Left kidney (tissue), 8 donors: ENCODE data around the gene CCDC201. TPM values are rescaled to one million over a fixed set of nuclear protein-coding genes. Genes with fewer than 3 reads are reported as not detected.

ENCODE experiments used
- DNase-seq: peaks from one replicate; pipeline ENCODE4 v3.0.0-alpha.2; 2013
- long read RNA-seq, 8 donors: transcript quantifications; one replicate each; lab custom pipeline, GENCODE V29; 2026
- polyA plus RNA-seq: library from polyadenylated mRNA; unstranded; fragments of 120-200 nt; gene quantifications from one replicate; pipeline ENCODE4 v1.2.1, GENCODE V29; 2013; ENCODE audit not compliant: insufficient read length

CCDC201 gene, protein sequence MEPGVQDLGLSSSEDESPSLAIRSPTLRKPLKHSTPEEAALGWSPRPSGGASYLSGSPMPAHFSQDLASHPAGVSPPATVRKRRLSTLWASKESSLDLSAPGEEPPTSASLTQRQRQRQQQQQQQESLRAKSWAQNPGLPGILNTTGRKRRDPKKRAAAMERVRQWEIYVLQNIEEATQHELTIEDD
- not detected for polyA plus RNA-seq
- long read RNA-seq, donor 1 = 0 reads
- long read RNA-seq, donor 2 = 0 reads
- long read RNA-seq, donor 3 = 0 reads
- long read RNA-seq, donor 4 = 0 reads
- long read RNA-seq, donor 5 = 0 reads
- long read RNA-seq, donor 6 = 0 reads
- long read RNA-seq, donor 7 = 0 reads
- long read RNA-seq, donor 8 = 0 reads

DNA sequence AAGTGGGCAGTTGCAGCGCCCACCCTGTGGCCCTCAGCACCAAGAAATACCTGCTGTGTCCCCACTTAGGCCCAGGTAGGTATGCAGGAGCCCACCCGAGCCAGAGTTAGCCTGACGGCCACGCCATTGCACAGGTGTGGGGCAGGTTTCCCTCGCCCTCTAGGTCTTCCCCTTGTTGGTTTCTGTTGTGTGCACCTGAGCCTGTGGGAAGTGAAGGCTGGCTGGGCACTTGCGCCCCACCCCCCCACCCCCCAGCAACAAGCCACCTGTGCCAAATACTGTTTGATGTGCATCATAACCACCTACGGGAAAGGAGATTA, at the start of gene CCDC201:
TSS of gene CCDC201 (minus strand) at position 48 of the 320 bp plus-strand sequence. CDS start 75 bp downstream, outside the sequence.
- DNase-seq = no peak

DNA sequence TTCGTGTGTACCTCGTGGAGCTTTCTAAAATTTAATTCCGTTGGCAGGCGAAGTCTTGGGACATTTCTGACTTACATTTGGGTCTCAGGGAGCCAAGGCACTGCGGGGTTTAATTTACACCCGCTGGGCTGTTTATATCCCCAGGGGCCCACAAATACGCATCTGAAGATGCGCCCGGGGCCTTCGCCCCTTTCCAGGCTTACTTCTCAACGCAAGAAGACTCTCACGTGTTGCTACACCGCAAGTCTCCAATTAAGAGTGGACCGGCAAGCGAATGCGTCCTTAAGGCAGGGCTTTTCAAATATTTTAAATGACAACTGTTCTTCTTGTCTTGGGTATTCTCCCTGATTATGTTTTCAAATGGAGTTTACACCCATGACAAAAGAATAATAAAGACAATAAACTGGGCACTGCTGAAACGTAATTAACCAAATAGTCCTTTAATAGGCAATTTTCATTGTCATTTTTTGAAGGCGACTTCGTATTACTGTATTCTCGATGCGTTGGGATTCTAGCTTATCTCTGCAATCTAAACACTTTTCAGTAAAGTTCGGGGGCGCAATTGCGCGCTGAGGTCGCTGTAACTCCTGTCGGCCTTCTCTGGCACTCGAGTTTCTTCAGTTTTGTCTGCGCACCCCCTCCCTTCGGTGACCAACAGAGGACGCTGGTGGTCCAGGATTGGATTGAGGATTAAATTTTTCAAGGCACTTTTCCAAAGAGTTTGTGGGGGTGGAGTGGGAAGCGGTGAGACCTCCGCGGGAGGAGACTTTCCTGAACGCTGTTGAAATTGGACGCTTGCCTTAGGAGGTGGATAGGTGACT, 49.0 kb upstream of the CCDC201 start:
- DNase-seq = peak; percentile 82

DNA sequence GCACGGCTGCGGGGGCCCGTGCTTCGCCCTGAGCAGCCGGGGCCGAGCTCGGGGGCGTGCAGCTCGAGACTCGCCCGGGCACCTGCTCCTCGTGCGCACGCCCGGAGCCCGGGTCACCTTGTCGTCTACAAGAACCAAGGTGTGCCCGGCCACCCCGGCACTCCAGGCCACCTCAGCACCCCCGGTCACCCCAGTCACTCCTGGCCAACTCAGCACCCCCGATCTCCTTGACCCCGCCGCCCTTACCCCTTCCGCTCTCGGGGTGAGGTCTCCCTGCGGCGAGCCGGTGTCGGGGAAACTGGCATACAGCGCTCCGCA, 48.5 kb upstream of the CCDC201 start:
- no peak for DNase-seq

DNA sequence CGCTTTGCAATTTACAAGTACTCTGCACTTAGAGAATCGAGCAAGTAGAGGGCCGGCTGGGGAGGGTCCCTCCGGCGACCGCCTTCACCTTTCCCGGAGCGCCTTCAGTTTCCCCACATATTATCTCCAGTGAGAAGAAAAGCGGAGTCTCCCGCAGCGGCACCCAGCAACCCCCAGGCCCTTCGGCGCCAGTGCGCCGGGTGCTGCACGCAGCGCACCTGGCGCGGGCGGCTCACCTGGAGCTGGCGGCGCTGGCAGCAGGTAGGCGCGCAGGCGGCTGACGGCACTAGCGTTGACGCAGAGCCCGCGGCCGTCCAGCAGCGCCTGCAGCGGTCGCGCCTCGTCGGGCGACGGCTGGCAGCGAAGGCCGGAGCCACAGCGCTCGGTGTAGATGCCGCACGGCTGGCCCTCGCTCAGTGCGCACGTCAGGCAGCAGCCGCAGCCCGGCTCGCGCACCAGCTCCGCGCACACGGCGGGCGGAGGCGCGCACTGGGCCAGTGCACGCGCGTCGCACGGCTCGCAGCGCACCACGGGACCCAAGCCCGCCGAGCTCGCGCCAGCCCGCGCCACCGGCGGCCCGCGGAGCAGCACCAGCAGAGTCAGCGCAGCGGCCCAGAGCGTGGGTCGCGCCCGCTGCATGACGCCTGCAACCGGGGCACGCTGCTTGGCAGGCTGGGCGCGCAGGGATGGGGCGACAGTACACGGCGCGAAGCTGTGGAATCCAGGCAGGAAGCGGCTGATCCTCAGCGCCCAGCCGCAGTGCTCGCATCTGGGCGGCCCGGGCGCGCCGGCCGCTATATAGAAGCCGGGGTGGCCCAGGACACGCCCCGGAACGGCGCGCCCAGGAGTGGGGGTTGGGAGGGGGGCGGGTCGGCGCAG, 47.9 kb upstream of the CCDC201 start, which contains the start of gene IGFBP3:
TSS of gene IGFBP3 (minus strand) at position 771 of the 879 bp plus-strand sequence. CDS start at position 639, 132 bp downstream.
- peak; percentile 67 for DNase-seq

DNA sequence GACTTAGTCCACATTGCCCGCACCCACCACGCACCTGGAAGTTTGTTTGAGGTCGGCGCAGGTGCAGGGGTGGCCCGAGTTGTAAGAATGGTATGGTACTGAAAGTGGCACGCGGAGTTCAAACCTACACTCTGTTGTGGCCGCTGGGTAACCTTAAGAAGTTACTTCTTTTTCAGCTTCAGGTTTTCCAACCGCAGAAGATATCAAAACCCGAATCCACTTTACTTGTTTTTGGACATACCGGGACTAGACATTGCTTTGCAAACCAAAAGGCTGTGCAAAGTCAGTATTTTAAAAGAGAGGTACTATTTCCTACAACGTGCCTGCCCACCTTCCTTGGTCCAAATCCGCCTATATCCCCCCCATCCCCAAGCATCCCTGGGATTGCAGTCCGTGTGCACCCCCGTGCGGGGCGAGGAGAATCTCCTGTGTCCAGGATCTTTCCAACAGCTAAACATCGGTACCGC, 47.1 kb upstream of the CCDC201 start:
- peak; percentile 10 for DNase-seq

DNA sequence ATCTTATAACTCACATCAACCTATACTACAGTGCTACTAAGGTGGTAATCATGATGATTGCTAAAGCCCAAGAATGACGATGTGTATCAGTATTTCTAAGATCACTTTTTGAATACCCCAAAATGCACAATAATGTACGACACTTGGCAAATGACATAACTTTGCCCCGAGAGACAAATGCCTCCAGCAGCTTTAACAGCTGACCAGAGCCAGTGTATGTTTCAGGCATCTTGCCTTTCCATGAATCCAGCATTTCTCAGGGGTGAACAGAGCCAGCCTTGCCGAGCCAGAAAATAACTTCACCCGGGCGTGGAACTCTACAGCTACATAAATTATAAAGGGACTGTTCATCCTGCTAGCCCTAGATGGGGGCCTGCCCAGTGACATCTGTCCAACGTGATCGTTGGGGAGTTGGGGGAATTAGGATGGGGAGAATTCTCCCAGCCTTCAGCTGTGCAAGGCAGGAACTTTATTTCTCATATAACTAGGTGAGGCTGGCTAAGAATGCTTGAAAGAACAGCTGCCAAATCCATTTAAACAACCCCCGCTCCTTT, 46.4 kb upstream of the CCDC201 start:
- DNase-seq = no peak

DNA sequence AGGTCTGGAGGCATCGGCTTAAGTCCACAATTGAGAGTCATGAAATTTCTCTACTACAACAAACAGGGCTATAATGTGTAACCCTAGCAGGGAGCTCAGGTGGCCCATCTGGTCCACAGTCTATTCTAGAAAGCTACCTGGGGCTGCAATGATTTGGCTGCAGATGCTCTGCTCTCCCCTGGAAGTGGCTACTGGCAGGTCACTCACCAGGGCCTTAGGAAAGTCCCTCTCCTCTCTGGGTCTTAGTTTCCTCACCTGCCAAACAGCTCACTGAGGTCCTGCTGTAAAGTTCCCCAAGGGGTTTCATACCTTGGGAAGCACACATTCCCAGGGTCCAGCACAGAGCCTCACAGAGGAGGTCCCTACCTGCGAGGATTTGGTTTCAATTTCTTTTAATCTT, 45.7 kb upstream of the CCDC201 start:
- no peak for DNase-seq

DNA sequence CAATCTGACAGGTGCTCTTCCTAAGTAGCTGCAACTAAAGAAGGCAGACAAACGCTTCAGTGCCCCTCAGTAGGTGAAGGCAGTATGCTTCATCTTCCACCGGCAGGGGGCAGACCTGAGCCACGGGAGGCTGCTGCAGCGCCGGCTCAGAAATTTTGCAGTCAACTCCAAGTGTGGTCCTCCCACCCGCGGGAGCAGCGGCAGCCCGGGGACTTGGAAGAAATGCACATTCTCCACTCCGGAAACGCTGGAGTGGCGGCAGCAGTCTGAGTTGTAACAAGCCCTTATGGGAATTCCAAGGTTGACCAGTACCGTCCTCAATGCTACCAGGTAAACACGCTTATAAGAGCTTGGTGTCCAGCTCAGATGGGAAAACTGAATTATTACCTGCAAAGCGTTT, 44.8 kb upstream of the CCDC201 start:
- peak; percentile 67 for DNase-seq

DNA sequence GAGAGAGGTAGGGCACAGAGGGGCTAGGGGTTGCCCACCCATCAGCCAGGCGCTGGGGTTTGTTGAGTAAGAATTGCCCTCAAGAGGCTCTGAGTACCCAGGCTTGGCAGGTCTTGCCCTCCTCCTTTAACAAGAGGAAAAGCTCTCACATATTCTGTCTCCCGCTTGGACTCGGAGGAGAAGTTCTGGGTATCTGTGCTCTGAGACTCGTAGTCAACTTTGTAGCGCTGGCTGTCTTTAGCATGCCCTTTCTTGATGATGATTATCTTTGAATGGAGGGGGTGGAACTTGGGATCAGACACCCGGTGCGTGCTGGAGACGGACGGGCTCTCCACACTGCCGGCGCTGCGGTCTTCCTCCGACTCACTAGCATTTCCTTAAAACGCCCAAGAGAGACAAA, 44.2 kb upstream of the CCDC201 start:
- no peak for DNase-seq

DNA sequence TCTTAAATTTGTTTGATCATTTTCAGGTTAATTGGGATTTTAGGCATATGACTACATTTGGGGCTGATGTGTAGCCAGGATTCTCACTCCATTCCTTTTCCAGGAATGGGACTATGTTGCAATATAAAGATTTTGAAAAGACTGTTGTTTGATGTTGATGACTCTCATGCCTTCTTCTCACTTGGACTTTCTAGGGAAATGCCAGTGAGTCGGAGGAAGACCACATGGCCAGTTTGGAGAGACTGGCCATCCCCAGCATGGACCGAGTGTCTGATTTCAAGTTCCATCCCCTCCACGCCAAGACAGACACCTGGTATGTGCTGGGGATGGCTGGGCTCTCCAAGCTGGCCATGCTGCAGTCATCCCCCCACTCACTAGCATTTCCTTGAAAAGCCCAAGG, 42.7 kb upstream of the CCDC201 start:
- DNase-seq = no peak

DNA sequence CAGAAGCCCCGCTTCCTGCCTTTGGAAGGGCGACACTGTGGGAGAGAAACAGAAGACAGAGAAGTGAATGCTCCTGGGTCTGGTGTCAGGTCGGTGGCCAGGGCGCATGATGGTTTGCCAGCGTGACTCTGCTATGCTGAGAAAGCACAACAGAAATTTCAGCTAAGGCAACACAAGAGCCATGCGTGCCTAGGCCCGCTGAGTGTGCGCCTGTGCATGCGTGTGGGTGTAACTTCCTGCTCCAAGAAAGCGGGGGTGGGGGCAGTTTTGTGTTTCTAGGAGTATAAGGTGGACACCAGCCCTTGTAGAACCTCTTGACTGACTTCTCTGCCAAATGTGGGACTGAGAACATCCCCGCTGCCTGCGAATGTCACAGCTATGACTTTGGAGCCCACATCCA, 42.0 kb upstream of the CCDC201 start:
- DNase-seq = no peak

DNA sequence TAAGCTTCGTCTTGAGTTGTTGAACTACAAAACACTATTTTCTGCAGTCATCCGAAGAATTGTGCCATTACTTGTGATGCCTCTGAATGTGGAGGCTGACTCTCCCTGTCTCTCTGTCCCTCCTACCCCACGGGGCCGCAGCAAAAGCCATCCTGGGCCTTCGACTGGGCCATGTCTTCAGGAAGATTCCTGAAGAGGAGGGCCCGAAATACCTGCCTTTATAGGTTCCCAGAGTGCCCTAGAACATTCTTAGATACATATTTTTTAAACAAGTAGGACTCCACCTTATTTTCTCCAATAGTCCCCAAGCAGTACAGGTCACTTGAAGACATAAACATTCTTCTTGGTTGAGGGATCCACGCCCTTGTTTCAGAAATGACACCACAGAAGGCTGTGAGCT, 40.1 kb upstream of the CCDC201 start:
- no peak for DNase-seq

DNA sequence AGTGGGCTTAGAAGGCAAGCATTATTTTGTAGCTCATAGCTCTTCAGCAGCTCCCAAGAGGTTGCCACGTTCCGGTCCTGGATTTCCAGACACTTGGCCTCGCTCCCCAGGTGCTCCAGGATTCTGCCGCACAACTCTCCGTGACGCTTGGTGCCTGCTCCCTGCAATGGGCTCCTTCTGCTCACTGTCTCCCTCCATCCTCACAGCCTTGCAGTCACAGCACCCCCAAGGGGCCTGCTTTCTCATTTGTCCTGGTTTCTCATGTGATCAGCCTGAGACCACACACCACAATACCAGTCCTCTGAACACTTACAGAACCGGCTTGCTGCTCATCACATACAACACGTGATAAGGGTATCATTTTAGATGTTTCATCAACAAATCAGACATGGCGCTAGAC, 38.4 kb upstream of the CCDC201 start:
- no peak for DNase-seq

DNA sequence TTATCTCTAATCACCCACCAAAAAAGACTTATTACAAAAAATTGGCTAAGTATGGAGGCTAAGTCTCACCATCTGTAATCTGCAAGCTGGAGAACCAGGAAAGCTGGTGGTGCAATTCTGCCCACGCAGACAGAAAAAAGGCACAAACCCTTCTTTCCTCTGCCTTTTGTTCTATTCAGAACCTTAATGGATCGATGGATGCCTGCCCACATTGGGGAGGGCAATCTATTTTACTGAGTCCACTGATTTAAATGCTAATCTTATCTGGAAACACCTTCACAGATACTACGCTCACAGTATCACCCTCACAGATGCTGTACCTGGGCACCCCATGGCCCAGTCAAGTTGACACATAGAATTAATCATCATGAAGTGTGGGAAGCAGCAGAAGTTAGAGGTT, 38.0 kb upstream of the CCDC201 start:
- no peak for DNase-seq

DNA sequence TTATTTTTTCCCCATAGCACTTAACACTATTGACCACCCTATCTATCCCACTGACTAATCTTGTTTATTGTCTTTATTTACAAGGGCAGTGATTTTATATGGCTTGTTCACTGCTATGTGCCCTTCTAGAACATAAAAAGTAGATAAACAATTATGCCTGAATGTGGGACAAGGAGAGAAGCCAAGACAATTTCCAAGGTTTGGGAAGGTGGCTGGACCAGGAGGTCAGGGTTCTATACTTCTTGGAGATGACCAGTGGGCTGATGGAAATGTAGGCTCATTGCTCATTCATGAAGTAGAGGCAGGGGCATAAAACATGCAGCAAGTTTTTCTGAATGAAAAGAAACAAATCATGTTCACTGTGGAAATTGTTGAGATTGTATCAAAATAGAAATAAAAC, 36.7 kb upstream of the CCDC201 start:
- DNase-seq = no peak

DNA sequence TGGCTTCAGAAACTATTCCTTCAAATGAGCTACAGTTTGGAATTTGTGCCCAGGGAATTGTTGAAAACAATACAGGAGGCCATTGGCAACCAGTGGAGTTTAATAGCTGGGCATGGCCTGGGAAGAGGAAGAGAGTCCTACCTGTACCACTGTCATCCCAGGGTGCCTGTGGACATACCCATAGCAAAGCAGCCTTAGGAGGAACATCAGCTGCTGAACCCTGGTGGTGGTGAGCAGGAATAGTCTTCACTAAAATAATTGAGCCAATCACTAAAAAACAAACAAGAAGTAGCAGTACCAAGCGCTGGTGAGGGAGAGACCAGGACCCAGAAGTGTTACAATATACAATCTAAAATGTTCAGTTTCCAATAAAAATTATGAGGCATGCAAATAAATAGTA, 29.9 kb upstream of the CCDC201 start:
- no peak for DNase-seq

DNA sequence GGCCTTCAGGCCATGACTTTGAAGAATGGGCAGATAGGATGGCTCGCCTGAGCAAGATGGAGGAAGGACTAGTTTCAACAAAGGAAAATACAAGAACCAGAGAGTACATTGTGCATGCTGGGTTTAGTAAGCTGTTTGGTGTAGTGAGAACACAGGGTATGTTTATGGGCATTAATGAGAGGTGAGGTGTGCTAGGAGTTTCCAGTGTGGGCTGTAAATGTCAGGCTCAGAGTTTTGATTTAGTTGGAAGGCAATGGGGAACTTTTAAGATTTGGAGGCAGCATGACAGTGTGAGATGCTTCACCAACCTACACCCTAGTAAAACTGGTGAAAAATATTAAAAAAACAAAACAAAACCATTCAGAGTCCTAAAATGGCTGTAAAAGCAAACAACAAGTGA, 28.7 kb upstream of the CCDC201 start:
- DNase-seq = no peak

DNA sequence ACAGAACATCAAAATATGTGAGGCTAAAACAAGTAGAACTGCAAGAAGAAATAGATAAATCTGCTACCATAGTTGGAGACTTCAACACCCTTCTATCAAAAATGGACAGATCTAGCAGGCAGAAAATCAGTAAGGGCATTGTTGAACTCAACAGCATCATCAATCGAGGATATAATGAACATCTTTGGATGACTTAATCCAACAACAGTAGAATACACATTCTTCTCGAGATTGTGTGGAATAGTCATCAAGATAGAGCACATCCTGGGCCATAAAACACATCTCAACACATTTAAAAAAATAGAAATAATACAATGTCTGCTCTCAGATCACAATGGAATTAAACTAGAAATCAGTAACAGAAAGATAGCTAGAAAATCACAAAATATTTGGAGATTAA, 25.3 kb upstream of the CCDC201 start:
- DNase-seq = no peak

DNA sequence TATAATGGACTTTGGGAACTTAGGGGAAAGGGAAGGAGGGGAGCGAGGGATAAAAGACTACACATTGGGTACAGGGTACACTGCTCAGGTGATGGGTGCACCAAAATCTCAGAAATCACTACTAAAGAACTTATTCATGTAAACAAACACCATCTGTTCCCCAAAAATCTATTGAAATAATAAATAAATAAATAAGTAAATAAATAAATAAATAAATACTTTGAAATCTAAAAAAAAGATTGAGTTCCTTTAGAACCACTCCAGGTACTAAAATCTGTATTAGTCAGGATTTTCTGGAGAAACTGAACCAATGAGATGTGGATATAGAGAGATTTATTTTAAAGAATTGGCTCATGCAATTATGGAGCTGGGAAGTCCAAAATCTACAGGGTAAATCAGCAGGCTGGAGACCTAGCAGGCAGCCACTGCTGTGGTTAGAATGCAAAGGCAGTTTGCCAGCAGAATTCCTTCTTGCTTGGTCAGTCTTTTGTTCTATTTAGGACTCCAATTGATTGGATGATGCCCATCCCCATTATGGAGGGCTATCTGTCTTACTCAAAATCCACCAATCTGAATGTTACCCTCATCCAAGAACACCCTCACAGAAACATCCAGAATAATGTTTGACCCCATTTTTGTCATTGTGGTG, 24.3 kb upstream of the CCDC201 start:
- DNase-seq = no peak

DNA sequence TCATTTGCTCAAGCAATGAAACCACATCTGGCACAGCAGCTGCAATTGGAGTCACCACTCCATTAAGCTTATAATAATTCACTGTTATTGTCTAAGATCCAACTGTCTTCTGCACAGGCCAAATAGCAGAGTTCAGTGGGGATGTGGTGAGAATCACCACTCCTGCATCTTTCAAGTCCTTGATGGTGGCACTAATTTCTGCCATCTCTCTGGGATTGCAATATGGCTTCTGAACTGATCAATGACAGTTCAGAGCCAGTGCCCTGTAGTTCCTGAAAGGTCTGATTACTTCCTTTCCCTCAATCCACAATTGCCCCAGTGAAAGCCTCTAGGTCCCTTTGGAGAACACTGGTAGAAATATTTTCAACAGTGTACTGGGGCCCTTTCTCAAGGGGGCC, 21.8 kb upstream of the CCDC201 start:
- no peak for DNase-seq

DNA sequence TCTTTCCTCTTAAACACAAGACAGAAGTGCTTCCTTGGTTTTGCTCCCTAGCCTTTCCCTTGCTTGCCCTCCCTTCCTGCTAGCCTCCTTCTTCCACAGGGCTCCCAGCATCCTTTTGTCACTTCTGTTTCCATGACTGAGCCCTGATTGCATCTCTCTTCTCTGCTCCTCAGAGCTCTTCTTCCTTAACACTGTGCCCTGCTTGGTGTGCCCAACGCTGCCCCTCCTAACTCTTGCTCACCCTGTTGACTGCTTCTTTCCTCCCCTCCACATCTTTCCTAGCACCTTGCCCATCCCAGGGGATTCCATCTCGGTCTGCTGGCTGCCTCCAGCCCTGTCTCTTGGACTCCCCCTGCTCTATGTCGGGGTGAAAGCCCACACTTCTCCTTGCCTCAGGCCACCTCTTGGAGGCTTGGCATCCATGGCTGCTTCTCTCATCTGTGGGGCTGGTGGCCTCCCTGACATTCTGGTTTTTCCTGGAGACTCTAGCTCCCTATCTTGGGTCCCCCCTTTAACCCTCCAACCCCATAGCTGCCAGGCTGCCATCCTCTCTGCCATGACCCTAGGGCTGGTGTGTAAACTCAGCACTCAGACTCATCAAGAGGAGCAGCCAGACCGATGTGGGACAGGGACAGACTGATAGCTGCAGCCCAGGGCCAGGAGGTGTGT, 21.2 kb upstream of the CCDC201 start:
- DNase-seq = no peak
